Stimulated activated CD4-positive, alpha-beta T cell treated with anti-CD3 and anti-CD28 coated beads, Interleukin-4, amount 100 ng/mL, for 48 hours (primary cell): ENCODE measurements around the gene SUSD1.

Experiments
- DNase-seq, 2 donors: peaks; one replicate each; pipeline ENCODE4 v3.0.0-alpha.2; 2020; ENCODE audit warnings: low read depth in 2 of 2

The SUSD1 gene

GRCh38 chr9:112042769-112043168 lies 132.3 kb downstream of the SUSD1 start:
- no peak for DNase-seq

- no peak for DNase-seq
These were observed 132.9 kb downstream of the SUSD1 start for GRCh38 chr9:112042244-112042638.

- no peak for DNase-seq
These were observed 133.4 kb downstream of the SUSD1 start for GRCh38 chr9:112041536-112042243.

- DNase-seq = no peak
These were observed 133.9 kb downstream of the SUSD1 start for GRCh38 chr9:112041199-112041535.

- no peak for DNase-seq
These were observed 137.1 kb downstream of the SUSD1 start for GRCh38 chr9:112038017-112038408.

- peak; percentile 37 to 44 for DNase-seq
These were observed 137.6 kb downstream of the SUSD1 start for GRCh38 chr9:112037281-112038016.

- DNase-seq = no peak
These were observed 139.8 kb downstream of the SUSD1 start for GRCh38 chr9:112035166-112035826.

GRCh38 chr9:112034216-112034611 lies 140.9 kb downstream of the SUSD1 start:
- DNase-seq = no peak

GRCh38 chr9:112033237-112034215 lies 141.6 kb downstream of the SUSD1 start:
- no peak for DNase-seq

GRCh38 chr9:112032743-112033142 lies 142.4 kb downstream of the SUSD1 start:
- no peak for DNase-seq

- DNase-seq = no peak
These were observed 143.1 kb downstream of the SUSD1 start for GRCh38 chr9:112032009-112032408.

GRCh38 chr9:112031400-112031799 lies 143.7 kb downstream of the SUSD1 start:
- DNase-seq = no peak

- no peak for DNase-seq
These were observed 145.1 kb downstream of the SUSD1 start for GRCh38 chr9:112029921-112030444.

- peak in 1 of 2 donors; percentile 18 for DNase-seq
These were observed 146.6 kb downstream of the SUSD1 start for GRCh38 chr9:112028242-112029221.

GRCh38 chr9:112025850-112026249 lies 149.2 kb downstream of the SUSD1 start:
- DNase-seq = no peak

GRCh38 chr9:112021742-112022141 lies 153.4 kb downstream of the SUSD1 start:
- DNase-seq = no peak

GRCh38 chr9:112020680-112021596 lies 154.2 kb downstream of the SUSD1 start:
- DNase-seq = no peak

GRCh38 chr9:112017878-112018277 lies 157.2 kb downstream of the SUSD1 start:
- DNase-seq = no peak

GRCh38 chr9:112015736-112016135 lies 159.4 kb downstream of the SUSD1 start:
- no peak for DNase-seq
